Mesendoderm (in vitro differentiated cells): ENCODE measurements around the gene NSMF.

Experiments used
- DNase-seq: peaks from one replicate; pipeline ENCODE4 v3.0.0; 2013
- H2AK5ac ChIP-seq: 2 replicates; pipeline ENCODE4 v1.6.1; 2013; ENCODE audit warnings: low read length, inconsistent platforms
- H2BK120ac ChIP-seq: 2 replicates; pipeline ENCODE4 v1.6.1; 2013; ENCODE audit warnings: low read depth, mild to moderate bottlenecking, low read length, moderate library complexity, mixed read lengths
- H2BK15ac ChIP-seq: replicated peaks from 2 replicates; pipeline ENCODE4 v1.6.1; 2013; ENCODE audit warnings: low read depth, mild to moderate bottlenecking, moderate library complexity
- H2BK5ac ChIP-seq: 2 replicates; pipeline ENCODE4 v1.6.1; 2013; ENCODE audit warnings: low read length, inconsistent platforms
- H3K18ac ChIP-seq: 2 replicates; pipeline ENCODE4 v1.6.1; 2013; ENCODE audit warnings: mild to moderate bottlenecking, low read length, mixed read lengths
- H3K23ac ChIP-seq: one replicate; pipeline ENCODE4 v1.6.1; 2013; ENCODE audit warnings: low read length
- H3K27ac ChIP-seq: 2 replicates; pipeline ENCODE4 v1.5.1; 2013; ENCODE audit warnings: low read depth, mild to moderate bottlenecking, inconsistent platforms, low read length, moderate library complexity
- H3K27me3 ChIP-seq: 2 replicates; pipeline ENCODE4 v1.6.1; 2013; ENCODE audit warnings: low read length, control low read depth, mild to moderate bottlenecking, inconsistent platforms; ENCODE audit not compliant: insufficient read depth, poor library complexity
- H3K36me3 ChIP-seq: 2 replicates; pipeline ENCODE4 v1.6.1; 2013; ENCODE audit warnings: low read length, inconsistent platforms; ENCODE audit not compliant: control insufficient read depth, insufficient read depth
- H3K4ac ChIP-seq: one replicate; pipeline ENCODE4 v1.6.1; 2013; ENCODE audit warnings: low read depth, mild to moderate bottlenecking, low read length, moderate library complexity
- H3K4me1 ChIP-seq: 2 replicates; pipeline ENCODE4 v1.6.1; 2013; ENCODE audit warnings: low read depth, low read length, inconsistent platforms; ENCODE audit not compliant: control insufficient read depth
- H3K4me2 ChIP-seq: 2 replicates; pipeline ENCODE4 v1.6.1; 2013; ENCODE audit warnings: low read length
- H3K4me3 ChIP-seq: 2 replicates; pipeline ENCODE4 v1.5.1; 2013; ENCODE audit warnings: mild to moderate bottlenecking, low read length
- H3K56ac ChIP-seq: one replicate; pipeline ENCODE4 v1.6.1; 2013; ENCODE audit warnings: low read length
- H3K79me1 ChIP-seq: 2 replicates; pipeline ENCODE4 v1.6.1; 2013; ENCODE audit warnings: low read length, inconsistent platforms
- H3K79me2 ChIP-seq: 2 replicates; pipeline ENCODE4 v1.6.1; 2013; ENCODE audit warnings: mild to moderate bottlenecking, low read length; ENCODE audit not compliant: control insufficient read depth, insufficient read depth
- H3K9ac ChIP-seq: 2 replicates; pipeline ENCODE4 v1.6.1; 2013; ENCODE audit warnings: low read length, inconsistent platforms
- H4K5ac ChIP-seq: one replicate; pipeline ENCODE4 v1.6.1; 2013; ENCODE audit warnings: low read length
- H4K8ac ChIP-seq: one replicate; pipeline ENCODE4 v1.6.1; 2013; ENCODE audit warnings: low read depth, mild to moderate bottlenecking, control low read depth, low read length, moderate library complexity
- WGBS: extraction: QIAGEN DNeasy Blood & Tissue Kit; methylation state at CpG from one replicate; pipeline ENCODE4 v1.1.7; 2013; ENCODE audit warnings: low lambda C conversion rate, missing lambda C conversion rate; ENCODE audit not compliant: insufficient coverage; ENCODE audit errors: extremely low coverage; 5-methylcytosine and 5-hydroxymethylcytosine counted together

The NSMF gene

GRCh38 chr9:137488327-137488653 lies 29.2 kb upstream of the NSMF start:
- Histone ChIP-seq H3K4me3 (no peak overlapping the region), H3K56ac (no peak overlapping the region), H3K36me3 (no peaks in the 10 kb centered on the region), H3K4ac (no peak overlapping the region), H3K9ac (no peak overlapping the region), H3K27ac (no peak overlapping the region), H4K8ac (no peak overlapping the region), H3K4me2 (no peak overlapping the region), H4K5ac (no peak overlapping the region), H2BK15ac (no peak overlapping the region), H2BK120ac (no peak overlapping the region), H2BK5ac (no peak overlapping the region), H2AK5ac (no peak overlapping the region), H3K27me3 (no peaks in the 10 kb centered on the region), H3K23ac (no peak overlapping the region), H3K79me2 (no peaks in the 10 kb centered on the region), H3K4me1 (no peaks in the 10 kb centered on the region), H3K79me1 (no peaks in the 10 kb centered on the region), H3K18ac (no peak overlapping the region)
- no peak for DNase-seq
- no CpG with 5 or more reads among the region's 6 CpGs for WGBS

- Histone ChIP-seq H3K56ac (no peak overlapping the region), H3K27ac (no peak overlapping the region), H3K79me1 (no peaks in the 10 kb centered on the region), H4K5ac (no peak overlapping the region), H3K4me1 (no peaks in the 10 kb centered on the region), H3K36me3 (no peaks in the 10 kb centered on the region), H2BK120ac (no peak overlapping the region), H3K4me2 (no peak overlapping the region), H2AK5ac (no peak overlapping the region), H3K18ac (no peak overlapping the region), H3K9ac (no peak overlapping the region), H3K4ac (no peak overlapping the region), H3K4me3 (no peak overlapping the region), H3K23ac (no peak overlapping the region), H2BK15ac (no peak overlapping the region), H2BK5ac (no peak overlapping the region), H3K27me3 (no peaks in the 10 kb centered on the region), H4K8ac (no peak overlapping the region), H3K79me2 (no peaks in the 10 kb centered on the region)
- DNase-seq, result no peak
- no CpG with 5 or more reads among the region's 41 CpGs for WGBS
These were observed 28.6 kb upstream of the NSMF start for GRCh38 chr9:137487454-137488326.

- Histone ChIP-seq H4K8ac (no peak overlapping the region), H3K27ac (no peak overlapping the region), H3K79me2 (no peaks in the 10 kb centered on the region), H3K56ac (no peak overlapping the region), H3K9ac (no peak overlapping the region), H3K23ac (no peak overlapping the region), H3K36me3 (no peaks in the 10 kb centered on the region), H2BK15ac (no peak overlapping the region), H3K27me3 (no peaks in the 10 kb centered on the region), H2BK5ac (no peak overlapping the region), H3K18ac (no peak overlapping the region), H3K4me1 (no peaks in the 10 kb centered on the region), H4K5ac (no peak overlapping the region), H2AK5ac (no peak overlapping the region), H3K4me3 (no peak overlapping the region), H2BK120ac (no peak overlapping the region), H3K79me1 (no peaks in the 10 kb centered on the region), H3K4me2 (no peak overlapping the region), H3K4ac (no peak overlapping the region)
- no peak for DNase-seq
- WGBS, result no CpG with 5 or more reads among the region's 35 CpGs
These were observed 27.7 kb upstream of the NSMF start for GRCh38 chr9:137486545-137487453.

- H3K4me3 ChIP-seq, result no peak overlapping the region
- no CpG with 5 or more reads among the region's 15 CpGs for WGBS
- no peak overlapping the region for H3K4ac ChIP-seq
- no peaks in the 10 kb centered on the region for H3K27me3 ChIP-seq
- no peak overlapping the region for H3K23ac ChIP-seq
- H4K8ac ChIP-seq, result no peak overlapping the region
- H3K4me1 ChIP-seq, result no peaks in the 10 kb centered on the region
- no peak overlapping the region for H3K56ac ChIP-seq
- H2BK5ac ChIP-seq, result no peak overlapping the region
- no peaks in the 10 kb centered on the region for H3K79me1 ChIP-seq
- H4K5ac ChIP-seq, result no peak overlapping the region
- no peak overlapping the region for H2AK5ac ChIP-seq
- no peak overlapping the region for H2BK15ac ChIP-seq
- no peak overlapping the region for H3K27ac ChIP-seq
- no peaks in the 10 kb centered on the region for H3K36me3 ChIP-seq
- no peak for DNase-seq
- no peak overlapping the region for H2BK120ac ChIP-seq
- H3K9ac ChIP-seq, result no peak overlapping the region
- no peak overlapping the region for H3K4me2 ChIP-seq
- no peak overlapping the region for H3K18ac ChIP-seq
- H3K79me2 ChIP-seq, result no peaks in the 10 kb centered on the region
These were observed 27.0 kb upstream of the NSMF start for GRCh38 chr9:137486141-137486490.

- no peak for DNase-seq
- no peaks in the 10 kb centered on the region for H3K79me1 ChIP-seq
- H2BK15ac ChIP-seq, result no peak overlapping the region
- H3K36me3 ChIP-seq, result no peaks in the 10 kb centered on the region
- no peak overlapping the region for H4K8ac ChIP-seq
- H3K18ac ChIP-seq, result no peak overlapping the region
- H3K27ac ChIP-seq, result no peak overlapping the region
- no peak overlapping the region for H3K4me3 ChIP-seq
- H3K4me2 ChIP-seq, result no peak overlapping the region
- H3K79me2 ChIP-seq, result no peaks in the 10 kb centered on the region
- no peak overlapping the region for H4K5ac ChIP-seq
- no peaks in the 10 kb centered on the region for H3K27me3 ChIP-seq
- H2BK5ac ChIP-seq, result no peak overlapping the region
- no CpG with 5 or more reads among the region's 26 CpGs for WGBS
- H2AK5ac ChIP-seq, result no peak overlapping the region
- no peaks in the 10 kb centered on the region for H3K4me1 ChIP-seq
- H3K9ac ChIP-seq, result no peak overlapping the region
- no peak overlapping the region for H3K23ac ChIP-seq
- no peak overlapping the region for H2BK120ac ChIP-seq
- H3K4ac ChIP-seq, result no peak overlapping the region
- no peak overlapping the region for H3K56ac ChIP-seq
These were observed 26.4 kb upstream of the NSMF start for GRCh38 chr9:137485343-137486140.
